ENCODE data around the gene HPD.

The HPD gene

DNA sequence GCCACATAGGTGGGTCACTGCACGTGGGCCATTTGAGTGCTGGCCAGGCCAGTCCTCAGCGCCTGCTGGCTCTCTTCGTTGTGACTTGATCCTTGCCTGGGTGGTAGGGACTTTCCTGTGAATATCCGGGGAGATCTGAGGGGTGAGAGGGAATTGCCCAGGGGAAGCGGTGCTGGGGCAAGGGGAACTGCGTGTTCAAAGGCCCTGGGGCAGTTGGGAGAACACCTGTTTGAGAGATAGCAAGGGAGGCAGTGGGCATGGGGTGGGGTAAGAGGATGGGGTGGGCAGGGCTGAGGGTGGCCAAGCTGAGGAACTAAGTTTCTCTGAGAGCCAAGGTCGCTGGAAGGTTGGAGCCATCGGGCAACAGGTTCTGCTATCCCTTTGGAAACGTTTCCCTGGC is 29.8 kb downstream of the HPD start:
- DNase-seq (ENCODE audit: low read depth, low spot score), result no peak

DNA sequence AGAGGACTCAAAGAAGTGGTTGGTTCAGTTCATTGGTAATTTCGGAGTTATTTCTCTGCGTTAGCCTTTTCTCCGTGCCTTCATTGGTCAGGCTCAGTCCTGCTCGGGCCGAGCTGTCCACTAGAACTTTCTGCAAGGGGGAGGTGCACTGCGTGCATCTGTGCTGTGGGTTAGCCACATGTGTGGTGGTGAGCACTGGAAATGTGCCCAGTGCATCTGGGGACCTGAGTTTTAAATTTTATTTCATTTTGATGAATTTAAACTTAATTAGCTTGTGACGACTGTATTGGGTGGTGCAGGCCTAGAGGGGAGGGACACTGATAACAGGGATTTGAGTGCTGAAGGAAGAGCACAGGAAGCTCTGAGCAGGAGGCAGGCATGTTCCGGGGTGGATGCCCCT is 30.4 kb downstream of the HPD start:
- DNase-seq (ENCODE audit: low read depth, low spot score), result no peak

DNA sequence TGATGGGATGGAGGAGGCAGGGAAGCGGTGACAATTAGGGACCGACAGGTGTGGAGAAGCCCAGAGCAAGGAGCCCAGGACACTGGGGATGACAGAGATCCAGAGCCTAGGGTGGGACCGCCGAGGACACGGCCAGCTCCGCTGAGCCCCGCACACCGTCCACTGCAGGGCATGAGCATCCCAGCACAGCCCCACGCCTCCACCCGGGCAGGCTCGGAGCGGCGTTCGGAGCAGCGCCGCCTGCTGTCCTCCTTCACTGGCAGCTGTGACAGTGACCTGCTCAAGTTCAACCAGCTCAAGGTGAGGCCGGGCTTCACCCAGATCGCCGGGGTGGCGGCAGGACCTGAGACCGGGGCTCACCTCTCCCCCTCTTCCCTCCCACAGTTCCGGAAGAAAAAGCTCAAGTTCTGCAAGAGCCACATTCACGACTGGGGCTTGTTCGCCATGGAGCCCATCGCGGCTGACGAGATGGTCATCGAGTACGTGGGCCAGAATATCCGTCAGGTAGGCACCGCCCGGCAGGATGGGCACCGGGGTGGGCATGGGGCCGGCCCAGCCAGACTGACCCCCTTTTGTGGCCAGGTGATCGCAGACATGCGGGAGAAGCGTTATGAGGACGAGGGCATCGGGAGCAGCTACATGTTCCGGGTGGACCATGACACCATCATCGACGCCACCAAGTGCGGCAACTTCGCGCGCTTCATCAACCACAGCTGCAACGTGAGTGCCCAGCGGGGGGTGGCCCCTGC is 31.1 kb downstream of the HPD start:
- DNase-seq (ENCODE audit: low read depth, low spot score), result no peak

DNA sequence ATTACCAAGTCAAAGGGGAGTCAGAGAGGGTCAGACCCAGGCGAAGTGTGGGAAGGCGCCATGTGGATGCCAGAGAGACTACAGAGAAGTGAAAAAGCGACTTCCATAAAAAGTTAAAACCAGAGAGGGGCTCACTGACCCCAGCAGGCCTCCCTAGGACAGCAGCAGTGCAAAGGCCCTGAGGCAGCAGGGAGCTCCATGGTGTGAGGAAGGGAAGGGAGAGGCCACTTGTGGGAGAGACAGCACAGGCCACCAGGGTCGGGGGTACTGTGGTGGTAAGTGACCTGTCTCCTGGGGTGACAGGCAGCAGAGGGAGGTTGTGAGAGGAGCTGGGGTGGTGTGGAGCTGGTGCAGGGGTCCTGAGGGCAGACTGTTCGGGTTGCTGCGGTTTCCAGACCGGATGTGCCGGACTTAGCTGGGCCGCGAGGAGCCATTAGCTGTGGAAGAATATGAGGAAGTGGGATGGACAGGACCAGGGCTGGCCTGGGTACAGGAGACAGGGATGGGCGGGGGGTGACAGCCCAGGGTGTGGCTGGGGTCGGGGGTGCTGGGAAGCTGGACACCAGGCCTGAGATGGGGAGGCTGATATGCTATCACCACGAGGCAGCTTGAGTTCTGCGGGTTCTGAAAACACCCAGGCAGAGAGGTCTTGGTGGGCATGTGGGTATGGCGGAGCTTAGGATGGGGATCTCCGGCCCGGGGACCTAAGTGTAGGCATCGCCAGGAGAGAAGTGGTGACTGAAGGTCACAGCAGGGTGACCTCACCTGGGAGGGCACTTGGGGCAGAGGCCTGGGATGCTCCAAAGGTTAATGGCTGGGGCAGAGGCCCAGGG is 32.1 kb downstream of the HPD start:
- DNase-seq (ENCODE audit: low read depth, low spot score), result no peak

DNA sequence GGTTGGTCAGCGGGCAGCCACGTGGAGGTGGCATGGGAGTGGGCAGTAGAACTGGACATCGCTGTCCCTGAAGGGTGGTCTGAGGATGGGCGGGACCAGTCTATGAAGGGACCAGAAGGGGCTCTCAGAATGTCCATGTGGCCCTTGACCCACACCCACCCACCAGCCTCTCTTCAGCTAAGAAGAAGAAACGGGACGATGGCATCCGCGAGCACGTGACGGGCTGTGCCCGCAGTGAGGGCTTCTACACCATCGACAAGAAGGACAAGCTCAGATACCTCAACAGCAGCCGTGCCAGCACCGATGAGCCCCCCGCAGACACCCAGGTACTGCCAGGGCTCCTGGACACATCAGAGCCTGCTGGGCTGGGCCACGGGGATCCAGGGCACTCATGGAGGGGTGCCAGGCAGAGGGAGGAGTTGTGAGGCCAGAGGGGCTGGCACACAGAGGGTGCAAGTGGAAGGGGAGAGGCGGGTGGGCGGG is 33.6 kb downstream of the HPD start:
- DNase-seq (ENCODE audit: low read depth, low spot score), result no peak

DNA sequence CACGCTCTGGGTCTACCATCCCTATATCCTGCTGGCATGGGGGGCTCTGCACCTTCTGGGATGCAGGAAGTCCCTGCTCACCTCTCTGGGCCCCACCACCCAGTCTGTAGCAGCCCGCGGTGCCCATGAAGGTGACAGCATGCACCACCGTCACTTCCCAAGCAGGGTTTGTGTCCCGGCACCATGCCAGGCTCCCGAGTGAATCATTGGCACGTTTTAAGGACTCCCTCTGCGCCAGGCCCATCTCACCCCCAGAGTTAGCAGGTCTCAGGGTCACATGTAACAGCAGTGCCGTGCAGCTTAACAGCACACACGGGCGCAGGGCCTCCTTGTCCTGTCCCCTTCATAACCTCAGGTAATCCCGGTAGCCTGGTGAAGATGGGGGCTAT is 34.9 kb downstream of the HPD start:
- DNase-seq (ENCODE audit: low read depth, low spot score), result no peak

DNA sequence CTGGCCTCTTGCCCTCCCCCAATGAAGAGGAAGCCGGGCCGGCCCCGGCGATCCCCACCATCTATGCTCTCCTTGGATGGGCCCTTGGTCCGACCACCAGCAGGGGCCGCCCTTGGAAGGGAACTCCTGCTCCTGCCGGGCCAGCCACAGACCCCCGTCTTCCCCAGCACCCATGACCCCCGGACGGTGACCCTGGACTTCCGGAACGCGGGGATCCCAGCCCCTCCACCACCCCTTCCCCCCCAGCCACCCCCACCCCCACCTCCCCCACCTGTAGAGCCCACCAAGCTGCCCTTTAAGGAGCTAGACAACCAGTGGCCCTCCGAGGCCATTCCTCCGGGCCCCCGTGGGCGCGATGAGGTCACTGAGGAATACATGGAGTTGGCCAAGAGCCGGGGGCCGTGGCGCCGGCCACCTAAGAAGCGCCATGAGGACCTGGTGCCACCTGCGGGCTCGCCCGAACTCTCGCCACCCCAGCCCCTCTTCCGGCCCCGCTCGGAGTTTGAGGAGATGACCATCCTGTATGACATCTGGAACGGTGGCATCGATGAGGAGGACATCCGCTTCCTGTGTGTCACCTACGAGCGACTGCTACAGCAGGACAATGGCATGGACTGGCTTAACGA is 35.4 kb downstream of the HPD start:
- no peak for DNase-seq (ENCODE audit: low read depth, low spot score)

DNA sequence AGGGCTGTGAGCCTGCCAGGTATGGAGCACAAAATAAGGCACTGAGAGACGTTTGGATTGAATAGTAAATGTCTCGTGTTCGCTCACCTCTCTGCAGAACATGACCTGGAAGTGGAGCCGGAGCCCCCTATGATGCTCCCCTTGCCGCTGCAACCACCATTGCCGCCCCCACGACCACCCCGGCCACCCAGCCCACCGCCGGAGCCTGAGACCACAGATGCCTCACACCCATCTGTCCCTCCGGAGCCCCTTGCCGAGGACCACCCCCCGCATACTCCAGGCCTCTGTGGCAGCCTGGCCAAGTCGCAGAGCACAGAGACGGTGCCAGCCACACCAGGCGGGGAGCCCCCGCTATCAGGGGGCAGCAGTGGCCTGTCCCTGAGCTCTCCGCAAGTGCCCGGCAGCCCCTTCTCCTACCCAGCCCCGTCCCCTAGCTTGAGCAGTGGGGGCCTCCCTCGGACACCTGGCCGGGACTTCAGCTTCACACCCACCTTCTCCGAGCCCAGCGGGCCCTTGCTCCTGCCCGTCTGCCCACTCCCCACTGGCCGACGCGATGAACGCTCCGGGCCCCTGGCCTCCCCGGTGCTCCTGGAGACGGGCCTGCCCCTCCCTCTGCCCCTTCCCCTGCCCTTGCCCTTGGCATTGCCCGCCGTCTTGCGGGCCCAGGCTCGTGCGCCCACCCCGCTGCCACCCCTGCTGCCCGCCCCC is 36.1 kb downstream of the HPD start:
- DNase-seq (ENCODE audit: low read depth, low spot score), result no peak

DNA sequence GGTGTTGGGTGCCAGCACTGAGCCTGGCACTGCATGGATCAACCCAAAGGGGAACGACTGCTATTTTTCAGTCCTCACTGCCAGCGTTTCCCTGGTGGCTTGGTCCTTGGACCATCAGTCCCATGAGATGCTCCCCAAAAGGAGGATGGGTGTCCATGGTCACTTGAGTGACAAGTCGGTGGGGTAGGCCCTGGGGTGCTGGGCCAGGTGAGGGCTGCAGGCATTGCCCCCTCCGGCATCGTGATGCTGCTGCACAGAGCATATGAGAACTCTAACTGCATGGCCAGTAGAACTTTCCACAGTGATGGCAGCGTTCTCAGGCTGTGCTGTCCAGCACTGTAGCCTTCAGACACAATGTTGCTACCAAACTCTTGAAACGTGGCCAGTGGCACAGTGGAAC is 38.6 kb downstream of the HPD start:
- no peak for DNase-seq (ENCODE audit: low read depth, low spot score)

DNA sequence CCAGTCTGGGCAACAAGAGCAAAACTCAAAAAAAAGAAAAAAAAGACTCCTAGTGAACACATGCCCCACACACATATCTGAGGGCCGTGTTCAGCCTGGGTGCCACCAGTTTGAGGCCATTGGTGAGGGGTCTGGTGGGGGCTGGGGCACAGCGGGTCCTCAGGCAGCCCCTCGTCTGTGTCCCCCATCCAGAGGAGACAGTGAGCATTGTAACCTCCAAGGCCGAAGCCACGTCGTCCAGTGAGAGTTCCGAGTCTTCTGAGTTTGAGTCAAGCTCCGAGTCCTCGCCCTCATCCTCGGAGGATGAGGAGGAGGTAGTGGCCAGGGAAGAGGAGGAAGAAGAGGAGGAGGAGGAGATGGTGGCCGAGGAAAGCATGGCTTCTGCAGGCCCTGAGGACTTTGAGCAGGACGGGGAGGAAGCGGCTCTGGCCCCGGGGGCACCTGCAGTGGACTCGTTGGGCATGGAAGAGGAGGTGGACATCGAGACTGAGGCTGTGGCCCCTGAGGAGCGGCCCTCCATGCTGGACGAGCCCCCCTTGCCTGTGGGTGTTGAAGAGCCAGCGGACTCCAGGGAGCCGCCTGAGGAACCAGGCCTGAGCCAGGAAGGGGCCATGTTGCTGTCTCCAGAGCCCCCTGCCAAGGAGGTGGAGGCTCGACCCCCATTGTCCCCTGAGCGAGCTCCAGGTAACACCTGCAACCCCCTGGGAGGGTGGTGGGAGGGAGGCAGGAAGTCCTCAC is 39.3 kb downstream of the HPD start:
- DNase-seq (ENCODE audit: low read depth, low spot score), result no peak

DNA sequence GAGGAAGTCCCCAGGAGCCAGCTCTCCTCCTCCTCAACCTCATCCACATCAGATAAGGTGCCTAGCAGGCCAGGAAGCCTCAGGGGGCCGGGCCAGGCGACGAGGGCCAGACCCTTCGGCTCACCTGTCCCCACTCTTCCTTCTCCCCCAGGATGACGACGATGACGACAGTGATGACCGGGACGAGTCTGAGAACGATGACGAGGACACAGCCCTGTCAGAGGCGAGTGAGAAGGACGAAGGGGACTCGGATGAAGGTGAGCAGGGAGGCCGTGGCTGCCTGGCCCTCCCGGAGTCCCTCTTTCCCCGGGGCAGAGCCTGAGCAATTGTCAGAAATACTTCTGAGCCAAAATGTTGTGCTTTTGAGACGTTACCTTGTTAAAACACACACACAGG is 41.0 kb downstream of the HPD start:
- DNase-seq (ENCODE audit: low read depth, low spot score), result no peak

DNA sequence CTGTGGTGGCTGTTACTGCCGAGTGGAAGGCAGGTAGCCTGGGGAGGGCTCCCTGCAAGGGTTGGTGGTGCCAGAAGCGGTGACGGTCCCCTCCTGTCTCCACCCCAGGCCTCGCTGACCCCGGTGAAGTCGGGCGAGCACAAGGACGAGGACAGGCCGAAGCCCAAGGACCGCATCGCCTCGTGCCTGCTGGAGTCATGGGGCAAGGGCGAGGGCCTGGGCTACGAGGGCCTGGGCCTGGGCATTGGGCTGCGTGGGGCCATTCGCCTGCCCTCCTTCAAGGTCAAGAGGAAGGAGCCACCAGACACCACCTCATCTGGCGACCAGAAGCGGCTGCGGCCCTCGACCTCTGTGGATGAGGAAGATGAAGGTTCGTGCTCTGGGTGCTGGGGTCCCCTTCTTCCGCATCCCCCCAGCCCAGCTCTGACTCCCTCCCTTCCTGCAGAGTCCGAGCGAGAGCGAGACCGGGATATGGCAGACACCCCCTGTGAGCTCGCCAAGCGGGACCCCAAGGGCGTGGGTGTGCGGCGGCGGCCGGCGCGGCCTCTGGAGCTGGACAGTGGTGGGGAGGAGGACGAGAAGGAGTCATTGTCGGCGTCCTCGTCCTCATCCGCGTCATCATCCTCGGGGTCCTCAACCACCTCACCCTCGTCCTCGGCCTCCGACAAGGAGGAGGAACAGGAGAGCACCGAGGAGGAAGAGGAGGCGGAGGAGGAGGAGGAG is 41.6 kb downstream of the HPD start:
- no peak for DNase-seq (ENCODE audit: low read depth, low spot score)

DNA sequence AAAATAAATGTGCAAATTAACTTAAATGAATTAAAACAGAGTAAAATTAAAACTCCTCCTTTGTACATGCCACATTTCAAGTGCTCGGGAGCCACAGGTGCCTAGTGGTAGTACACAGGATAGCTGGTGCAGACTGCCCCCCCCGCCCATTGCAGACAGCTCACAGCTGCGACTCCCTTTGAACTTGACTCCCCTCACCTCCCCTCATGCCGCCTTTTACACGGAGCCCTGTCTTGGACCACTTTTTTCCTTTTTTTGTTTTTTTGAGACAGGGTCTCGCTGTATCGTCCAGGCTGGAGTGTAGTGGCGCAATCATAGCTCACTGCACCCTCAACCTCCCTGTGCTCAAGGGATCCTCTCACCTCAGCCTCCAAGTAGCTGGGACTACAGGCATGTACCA is 43.4 kb downstream of the HPD start:
- DNase-seq (ENCODE audit: low read depth, low spot score), result no peak

DNA sequence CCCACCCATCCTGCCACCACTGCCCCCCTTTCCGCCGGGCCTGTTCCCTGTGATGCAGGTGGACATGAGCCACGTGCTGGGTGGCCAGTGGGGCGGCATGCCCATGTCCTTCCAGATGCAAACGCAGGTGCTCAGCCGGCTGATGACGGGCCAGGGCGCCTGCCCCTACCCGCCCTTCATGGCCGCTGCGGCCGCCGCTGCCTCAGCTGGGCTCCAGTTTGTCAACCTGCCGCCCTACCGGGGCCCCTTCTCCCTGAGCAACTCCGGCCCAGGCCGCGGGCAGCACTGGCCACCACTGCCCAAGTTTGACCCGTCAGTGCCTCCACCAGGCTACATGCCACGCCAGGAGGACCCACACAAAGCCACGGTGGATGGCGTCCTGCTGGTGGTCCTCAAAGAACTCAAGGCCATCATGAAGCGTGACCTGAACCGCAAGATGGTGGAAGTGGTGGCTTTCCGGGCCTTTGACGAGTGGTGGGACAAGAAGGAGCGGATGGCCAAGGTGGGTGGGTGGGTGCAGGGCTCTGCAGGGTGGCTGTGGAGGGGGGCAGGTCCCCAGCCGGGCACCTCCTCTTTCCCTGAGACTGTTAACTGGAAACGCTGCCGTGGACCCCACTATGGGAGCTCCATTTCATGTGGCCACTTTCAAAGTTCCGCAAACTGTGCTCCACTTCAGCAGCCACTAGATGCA is 44.1 kb downstream of the HPD start:
- no peak for DNase-seq (ENCODE audit: low read depth, low spot score)

DNA sequence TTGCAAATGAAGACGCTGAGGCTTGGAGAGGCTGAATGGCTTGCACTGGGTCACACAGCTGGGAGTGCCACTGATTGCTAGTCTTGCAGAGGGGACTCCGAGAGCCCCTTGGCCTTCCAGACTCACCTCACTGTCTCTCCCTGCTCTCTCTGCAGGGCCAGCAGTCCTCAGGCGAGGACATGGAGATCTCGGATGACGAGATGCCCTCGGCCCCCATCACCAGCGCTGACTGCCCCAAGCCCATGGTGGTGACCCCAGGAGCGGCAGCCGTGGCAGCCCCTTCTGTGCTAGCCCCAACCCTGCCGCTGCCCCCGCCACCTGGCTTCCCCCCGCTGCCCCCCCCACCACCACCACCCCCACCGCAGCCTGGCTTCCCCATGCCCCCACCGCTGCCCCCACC is 44.7 kb downstream of the HPD start:
- DNase-seq (ENCODE audit: low read depth, low spot score), result no peak

DNA sequence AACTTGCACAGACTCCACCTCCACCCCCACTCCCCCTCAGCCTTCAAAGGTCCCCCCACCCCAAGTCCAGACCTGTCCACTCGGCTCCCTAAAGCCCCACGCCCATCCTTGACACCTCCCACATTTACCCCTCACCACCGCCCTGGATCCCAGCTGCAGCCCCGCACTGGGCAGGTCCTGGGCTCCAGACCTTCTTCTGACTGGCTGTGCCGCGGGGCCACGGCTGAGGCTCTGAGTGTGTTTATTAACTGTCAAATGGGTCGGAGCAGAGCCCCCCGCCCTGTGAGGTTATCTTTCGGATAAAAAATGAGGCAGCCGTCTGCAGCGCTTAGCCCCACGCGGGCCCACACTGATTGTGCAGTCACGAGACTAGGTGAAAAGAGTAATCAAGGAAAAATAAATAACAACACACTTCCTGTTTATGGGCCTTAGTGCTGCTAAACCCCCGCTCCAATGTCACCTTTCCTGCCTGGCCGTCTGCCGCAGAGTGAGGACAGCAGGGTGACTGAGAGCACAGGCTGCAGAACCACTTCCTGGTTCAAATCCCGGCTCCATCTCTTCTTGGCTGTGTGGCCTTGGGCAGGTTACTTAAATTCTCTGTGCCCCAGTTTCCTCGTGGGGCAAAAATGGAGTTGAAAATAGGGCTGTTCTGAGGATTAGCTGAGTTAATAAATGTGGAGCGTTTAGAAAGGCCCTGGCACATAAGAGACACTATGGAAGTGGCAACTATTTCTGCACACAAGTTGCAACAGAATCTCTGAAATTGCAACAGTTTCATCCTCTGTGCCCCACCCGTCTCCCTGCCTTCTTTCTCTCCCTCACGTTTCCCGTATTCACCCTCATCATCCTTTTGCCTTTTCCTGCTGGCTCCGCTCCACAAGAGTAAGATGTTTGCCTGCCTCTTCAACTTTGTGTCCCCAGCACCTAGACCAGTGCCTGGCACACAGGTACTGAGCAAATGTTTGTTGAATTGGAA is 45.5 kb downstream of the HPD start:
- no peak for DNase-seq (ENCODE audit: low read depth, low spot score)

DNA sequence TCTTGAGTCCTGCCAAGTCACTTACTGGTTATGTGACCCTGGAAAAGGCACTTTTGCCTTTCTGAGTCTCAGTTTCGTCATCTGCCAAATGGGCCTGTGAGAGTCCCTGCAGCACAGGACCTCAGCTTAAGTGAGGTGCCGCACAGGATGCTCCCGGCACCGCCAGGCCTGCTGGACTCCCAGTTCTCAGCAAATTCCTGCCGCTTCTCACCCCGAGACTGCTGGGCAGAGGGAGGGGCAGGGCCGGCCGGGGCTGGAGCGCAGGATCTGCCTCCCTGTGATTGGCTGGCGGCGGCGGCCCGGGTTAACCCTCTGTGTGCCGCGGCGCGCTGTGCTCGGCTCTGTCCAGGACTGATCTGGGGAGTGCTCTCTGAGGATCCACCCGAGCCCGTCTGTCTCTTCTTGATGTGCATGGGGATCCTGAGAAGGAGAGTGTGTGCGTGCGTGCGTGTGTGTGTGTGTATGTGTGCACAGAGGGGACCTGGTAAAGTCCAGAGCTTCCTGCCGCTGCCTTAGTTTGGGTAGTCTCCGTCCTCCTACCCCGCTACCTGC is 46.3 kb downstream of the HPD start:
- DNase-seq (ENCODE audit: low read depth, low spot score), result no peak

Data from smooth muscle cell of the brain vasculature (primary cell).